Measurements from ENCODE around the gene EWSR1. TPM values are rescaled to one million over a fixed set of nuclear protein-coding genes. Genes with fewer than 3 reads are reported as not detected.
A peak's percentile ranks its signal among the peaks of the same experiment; 100 is the strongest.

EWSR1 gene
- polyA plus RNA-seq, 3 donors, result 81.2 to 280 (median 136) TPM

- Histone ChIP-seq H3K4me1 (ENCODE audit: control insufficient read depth in 1 of 2, insufficient read depth in 2 of 2, low read length in 2 of 2) (peaks cover 37 to 68% of the 10 kb centered on the region in 2 donors), H4K20me1 (ENCODE audit: insufficient read depth, low read length) (no peaks in the 10 kb centered on the region), H3K4me3 (replicated peaks in 1 of 3; ENCODE audit: low read depth in 2 of 3, low read length in 3 of 3) (peak overlapping the region in 1 of 3 experiments; percentile 44), H2AFZ (ENCODE audit: insufficient read depth, low read depth, low read length, poor library complexity, severe bottlenecking) (no peak overlapping the region), H3K9me3 (replicated peaks in 1 of 2; ENCODE audit: control insufficient read depth in 1 of 2, insufficient read depth in 1 of 2, low read length in 2 of 2) (peaks cover 4 to 18% of the 10 kb centered on the region in 2 donors), H3K27ac (ENCODE audit: low read depth in 1 of 2, low read length in 2 of 2) (no peak overlapping the region), H3K9ac (ENCODE audit: insufficient read depth, low read length, poor library complexity, severe bottlenecking) (no peak overlapping the region), H3K79me2 (ENCODE audit: insufficient read depth, low read length) (no peaks in the 10 kb centered on the region), H3K4me2 (replicated peaks; ENCODE audit: extremely low read depth, low read length, poor library complexity, severe bottlenecking) (peak overlapping the region; percentile 67), H3K27me3 (ENCODE audit: control insufficient read depth in 2 of 2, insufficient read depth in 2 of 2, low read length in 2 of 2) (peaks cover 31 to 49% of the 10 kb centered on the region in 2 donors), H3K36me3 (replicated peaks in 1 of 2; ENCODE audit: control insufficient read depth in 1 of 2, insufficient read depth in 2 of 2, low read length in 2 of 2) (no peaks in the 10 kb centered on the region)
- intact Hi-C loops (cut with micrococcal nuclease), result loop anchor here in 1 of 2 donors (5.0 kb wide), 1 partner anchor 73 kb away; the partner anchor contains the start of gene AP1B1
- Mint-ChIP-seq H3K4me3 (peak overlapping the region; percentile 9 to 84), H3K9me3 (peaks cover 4 to 36% (median 24%) of the 10 kb centered on the region in 7 donors), H3K4me1 (peaks cover 48% of the 10 kb centered on the region), H3K27me3 (ENCODE audit: low read depth in 3 of 3) (peaks cover 43 to 64% (median 58%) of the 10 kb centered on the region in 3 donors), H3K36me3 (peaks cover 18 to 19% of the 10 kb centered on the region in 2 donors), H3K27ac (peak overlapping the region in 4 of 7 donors; percentile 13 to 72 (median 24))
- TF ChIP-seq CTCF (IDR thresholded peaks at IDR 0.05), result no peak
- WGBS (ENCODE audit: insufficient coverage), result 21% methylated on average over 51 of the region's 51 CpGs
- no peak for DNase-seq
These were observed 45.8 kb downstream of the EWSR1 start for GRCh38 chr22:29313576-29314466.

DNA sequence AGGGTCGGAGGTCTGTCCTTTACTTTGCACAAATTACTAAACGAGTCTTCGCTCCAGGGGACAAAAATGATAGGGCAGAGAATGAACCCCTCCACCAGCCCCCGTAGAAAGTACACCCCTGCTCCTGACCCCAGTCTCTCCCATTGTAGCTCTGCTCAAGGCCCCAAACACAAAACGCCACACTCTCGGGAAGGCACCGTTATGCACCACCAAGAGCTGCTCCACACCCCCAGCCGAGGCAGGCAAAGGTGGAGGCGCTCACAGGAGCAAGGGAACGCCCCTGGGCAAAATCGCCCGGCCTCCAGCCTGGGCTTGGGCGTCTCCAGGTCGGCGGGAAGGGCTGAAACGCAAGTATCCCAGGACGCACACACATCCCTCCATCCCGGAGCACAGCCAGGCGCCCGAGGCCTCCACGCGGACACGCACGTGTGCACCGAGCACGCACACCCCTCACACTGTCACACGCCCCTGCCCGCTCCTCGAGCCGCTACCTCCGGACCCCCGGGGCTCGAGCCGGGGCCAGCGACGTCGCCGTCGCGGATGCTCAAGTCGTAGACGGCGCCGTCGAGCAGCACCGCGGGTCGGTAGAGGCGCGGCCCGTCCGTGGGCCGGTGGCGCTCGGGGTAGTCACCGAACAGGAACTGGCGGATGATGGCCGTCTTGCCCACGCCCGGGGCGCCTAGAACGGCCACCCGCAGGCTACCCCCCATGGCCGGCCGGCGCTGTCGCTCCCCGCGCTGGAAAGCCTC is 46.6 kb downstream of the EWSR1 start:
- TF ChIP-seq CTCF (IDR thresholded peaks at IDR 0.05), result no peak
- Mint-ChIP-seq H3K4me1 (peaks cover 42% of the 10 kb centered on the region), H3K27me3 (ENCODE audit: low read depth in 3 of 3) (peaks cover 43 to 63% (median 56%) of the 10 kb centered on the region in 3 donors), H3K27ac (peak overlapping the region in 4 of 7 donors; percentile 13 to 80 (median 60)), H3K9me3 (peaks cover 4 to 36% (median 24%) of the 10 kb centered on the region in 7 donors), H3K36me3 (peaks cover 16 to 19% of the 10 kb centered on the region in 2 donors), H3K4me3 (peak overlapping the region; percentile 64 to 84)
- Histone ChIP-seq H3K9ac (ENCODE audit: insufficient read depth, low read length, poor library complexity, severe bottlenecking) (peak overlapping the region; percentile 21), H3K27ac (ENCODE audit: low read depth in 1 of 2, low read length in 2 of 2) (no peak overlapping the region), H4K20me1 (ENCODE audit: insufficient read depth, low read length) (no peaks in the 10 kb centered on the region), H3K27me3 (ENCODE audit: control insufficient read depth in 2 of 2, insufficient read depth in 2 of 2, low read length in 2 of 2) (peaks cover 31 to 48% of the 10 kb centered on the region in 2 donors), H3K4me2 (replicated peaks; ENCODE audit: extremely low read depth, low read length, poor library complexity, severe bottlenecking) (peak overlapping the region; percentile 67), H3K36me3 (replicated peaks in 1 of 2; ENCODE audit: control insufficient read depth in 1 of 2, insufficient read depth in 2 of 2, low read length in 2 of 2) (no peaks in the 10 kb centered on the region), H3K4me3 (replicated peaks in 1 of 3; ENCODE audit: low read depth in 2 of 3, low read length in 3 of 3) (peak overlapping the region in 1 of 3 experiments; percentile 44), H2AFZ (ENCODE audit: insufficient read depth, low read depth, low read length, poor library complexity, severe bottlenecking) (no peak overlapping the region), H3K9me3 (replicated peaks in 1 of 2; ENCODE audit: control insufficient read depth in 1 of 2, insufficient read depth in 1 of 2, low read length in 2 of 2) (peaks cover 4 to 18% of the 10 kb centered on the region in 2 donors), H3K4me1 (ENCODE audit: control insufficient read depth in 1 of 2, insufficient read depth in 2 of 2, low read length in 2 of 2) (peaks cover 37 to 59% of the 10 kb centered on the region in 2 donors), H3K79me2 (ENCODE audit: insufficient read depth, low read length) (no peaks in the 10 kb centered on the region)
- intact Hi-C loops (cut with micrococcal nuclease), result loop anchor here in 1 of 2 donors (5.0 kb wide), 1 partner anchor 73 kb away; the partner anchor contains the start of gene AP1B1
- DNase-seq, result peak in 1 of 3 donors; percentile 19
- WGBS (ENCODE audit: insufficient coverage), result 3% methylated on average over 66 of the region's 69 CpGs
